IPS DF 4.7 (cell line): ENCODE measurements around the gene NTRK3.

Source experiments
- DNase-seq: peaks from one replicate; pipeline ENCODE4 v3.0.0-alpha.2; 2013; ENCODE audit warnings: low spot score; ENCODE audit errors: extremely low read depth

The NTRK3 gene

DNA sequence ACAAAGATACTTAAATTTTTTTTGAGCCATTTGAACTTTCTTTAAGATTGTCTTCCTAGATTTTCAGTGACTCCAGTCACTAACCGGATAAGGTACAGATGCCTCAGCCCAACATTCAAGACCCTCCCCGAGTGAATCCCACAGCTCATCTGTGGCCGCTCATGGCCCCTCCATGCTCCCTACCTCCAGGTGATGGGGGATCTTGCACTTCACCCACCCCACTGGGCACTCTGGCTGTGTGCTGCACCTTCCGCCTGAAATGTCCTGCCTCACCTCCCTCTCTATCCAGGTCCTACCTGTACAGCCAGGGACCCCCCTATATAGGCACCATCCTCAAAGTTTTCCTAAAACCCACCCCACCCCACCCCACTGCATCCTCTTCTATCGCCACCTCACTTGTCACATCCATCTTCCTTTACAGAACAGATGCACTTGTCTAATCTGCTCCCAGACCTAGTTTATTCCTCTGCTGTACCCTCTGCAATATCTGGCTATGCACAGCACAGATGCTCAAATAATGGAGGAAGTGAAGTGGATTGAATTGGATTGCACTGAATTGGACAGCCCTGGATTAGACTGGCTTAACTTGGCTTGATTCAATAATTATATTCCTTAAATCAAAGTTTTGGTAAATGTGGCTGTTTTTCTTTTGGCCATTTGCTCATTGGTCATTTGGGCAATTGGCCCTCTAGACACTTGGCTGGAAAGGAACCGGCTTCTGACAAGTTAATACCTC lies 24.5 kb downstream of the NTRK3 start:
- DNase-seq, result no peak

DNA sequence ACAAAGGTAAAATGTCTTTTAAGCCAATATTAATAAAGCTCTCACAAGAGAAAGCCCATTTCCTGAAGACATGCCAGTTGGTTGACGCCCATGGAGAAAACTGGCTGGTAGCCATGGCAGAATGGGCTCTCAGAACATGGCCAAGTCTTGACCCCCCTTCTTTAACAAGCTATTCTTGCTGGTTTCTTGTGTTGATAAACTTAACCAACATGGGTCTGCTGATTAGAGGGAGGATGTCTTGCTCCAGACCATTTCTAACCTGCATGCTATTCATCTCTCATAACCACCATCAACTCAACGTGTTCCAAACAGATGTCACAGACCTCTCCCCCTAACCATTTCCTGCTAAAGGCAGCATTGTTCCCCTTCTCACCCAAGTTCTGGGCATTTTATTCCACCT lies 25.7 kb downstream of the NTRK3 start:
- no peak for DNase-seq

DNA sequence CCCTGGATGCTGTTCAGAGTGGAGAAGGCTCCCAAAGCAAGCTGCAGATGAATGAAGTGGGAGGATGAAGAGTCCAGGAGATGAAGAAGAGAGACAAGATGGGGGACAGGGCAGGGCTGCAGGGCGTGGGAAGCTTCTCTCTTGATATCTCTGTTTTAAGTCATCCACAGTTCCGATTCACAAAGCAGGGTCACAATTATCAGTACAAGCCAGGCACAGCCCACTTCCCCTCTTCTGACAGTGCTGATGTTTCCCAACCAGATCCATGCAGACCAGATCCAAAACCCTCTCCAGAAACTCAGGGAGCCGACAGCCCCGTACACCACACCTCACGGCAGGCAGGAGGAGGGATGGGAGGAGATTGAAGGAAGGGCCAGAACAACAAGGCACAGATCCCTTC lies 31.1 kb downstream of the NTRK3 start:
- DNase-seq, result no peak

DNA sequence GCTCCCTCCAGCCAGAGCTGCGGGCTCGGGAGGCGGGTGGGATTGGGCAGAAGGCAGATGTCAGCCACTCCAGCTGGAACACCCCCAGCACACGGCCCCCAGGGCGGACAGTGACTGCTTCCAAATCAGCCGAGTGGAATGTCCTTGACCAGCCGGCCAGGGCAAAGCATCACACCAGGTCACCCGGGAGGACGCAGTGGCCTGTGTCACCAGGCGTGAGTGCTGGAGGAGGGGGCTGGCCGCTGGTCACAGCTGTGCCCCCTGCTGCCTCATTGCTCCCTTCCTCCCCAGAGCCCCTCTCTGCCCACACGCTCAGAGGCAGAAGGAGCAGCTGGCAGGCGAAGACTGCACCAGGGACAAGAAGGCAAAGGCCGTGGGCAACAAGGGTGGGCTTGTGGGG lies 33.5 kb downstream of the NTRK3 start:
- DNase-seq, result no peak

DNA sequence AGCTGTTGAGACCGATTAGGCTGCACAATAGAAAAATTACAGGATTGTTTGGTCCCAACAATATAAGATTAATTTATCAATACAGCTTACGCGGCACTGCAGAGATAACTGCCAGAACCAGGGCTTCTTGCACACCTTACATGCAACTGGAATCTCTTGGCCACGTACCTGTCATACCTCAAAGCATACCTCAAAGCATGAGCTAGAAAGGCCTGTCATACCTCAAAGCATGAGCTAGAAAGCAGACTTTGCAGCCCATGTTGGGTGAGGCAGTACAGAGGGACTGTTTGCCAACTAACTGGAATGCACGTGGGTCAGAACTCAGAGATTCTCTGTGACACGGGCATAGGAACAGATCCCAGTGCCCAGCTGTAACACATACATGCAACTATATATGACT lies 34.7 kb downstream of the NTRK3 start:
- DNase-seq, result no peak

DNA sequence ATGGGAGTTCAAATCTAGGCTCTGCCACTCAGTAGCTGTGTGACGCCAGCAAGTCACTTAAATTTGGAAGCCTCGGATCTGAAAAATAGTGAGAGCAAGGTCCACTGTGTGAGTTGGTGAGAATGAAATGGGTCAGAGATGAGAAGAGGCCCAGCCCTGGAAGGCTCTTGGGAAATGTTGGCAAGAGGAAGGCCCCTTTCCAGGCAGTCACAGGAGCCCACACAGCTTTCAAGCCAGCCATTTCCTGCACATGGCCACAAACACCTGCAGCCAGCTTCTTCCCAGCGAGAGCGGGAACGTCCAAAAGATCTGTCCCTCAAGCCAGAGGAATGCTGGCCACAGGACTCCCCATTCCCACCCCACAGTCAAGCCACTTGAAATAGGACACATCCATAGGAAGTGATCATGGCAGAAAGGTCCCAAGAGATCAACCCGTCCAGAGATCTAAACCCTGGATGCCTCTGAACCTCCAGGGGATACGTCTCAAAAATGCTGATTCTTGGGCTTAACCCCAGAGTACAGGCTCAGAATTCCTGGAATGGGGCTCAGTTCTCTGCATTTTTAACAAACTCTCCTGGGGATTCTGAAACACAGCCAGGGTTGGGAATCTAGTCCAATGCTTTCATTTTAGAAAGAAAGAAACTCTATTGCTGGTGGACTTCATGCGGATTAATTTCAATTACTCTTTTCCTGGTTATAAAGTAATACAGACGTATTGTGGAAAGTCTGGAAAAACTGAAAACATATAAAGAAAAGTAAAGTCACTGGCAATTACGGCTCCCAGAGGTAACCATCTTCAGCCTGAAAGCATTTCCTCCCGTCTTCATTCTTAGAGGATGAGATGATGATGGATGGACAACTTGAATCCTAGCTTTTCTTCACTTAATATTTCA lies 35.9 kb downstream of the NTRK3 start:
- DNase-seq, result no peak

DNA sequence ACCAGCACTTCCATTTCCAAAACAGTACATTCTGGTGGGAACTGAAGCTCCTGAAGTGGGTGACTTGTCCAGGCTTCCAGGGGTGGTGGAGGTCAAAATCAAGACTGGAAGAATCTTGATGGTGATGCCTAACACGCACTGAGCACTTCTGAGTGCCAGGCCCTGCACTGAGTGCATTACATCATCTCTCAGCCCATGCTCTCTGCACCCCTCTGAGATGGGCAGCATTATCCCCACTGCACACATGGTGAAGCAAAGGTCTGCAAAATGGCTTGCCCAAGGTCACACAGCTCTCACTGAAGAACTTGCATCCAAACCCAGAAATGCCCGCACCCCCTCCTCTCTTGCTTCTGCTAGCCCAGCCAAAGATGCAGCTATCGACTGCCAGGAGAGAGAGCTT lies 36.9 kb downstream of the NTRK3 start:
- no peak for DNase-seq

DNA sequence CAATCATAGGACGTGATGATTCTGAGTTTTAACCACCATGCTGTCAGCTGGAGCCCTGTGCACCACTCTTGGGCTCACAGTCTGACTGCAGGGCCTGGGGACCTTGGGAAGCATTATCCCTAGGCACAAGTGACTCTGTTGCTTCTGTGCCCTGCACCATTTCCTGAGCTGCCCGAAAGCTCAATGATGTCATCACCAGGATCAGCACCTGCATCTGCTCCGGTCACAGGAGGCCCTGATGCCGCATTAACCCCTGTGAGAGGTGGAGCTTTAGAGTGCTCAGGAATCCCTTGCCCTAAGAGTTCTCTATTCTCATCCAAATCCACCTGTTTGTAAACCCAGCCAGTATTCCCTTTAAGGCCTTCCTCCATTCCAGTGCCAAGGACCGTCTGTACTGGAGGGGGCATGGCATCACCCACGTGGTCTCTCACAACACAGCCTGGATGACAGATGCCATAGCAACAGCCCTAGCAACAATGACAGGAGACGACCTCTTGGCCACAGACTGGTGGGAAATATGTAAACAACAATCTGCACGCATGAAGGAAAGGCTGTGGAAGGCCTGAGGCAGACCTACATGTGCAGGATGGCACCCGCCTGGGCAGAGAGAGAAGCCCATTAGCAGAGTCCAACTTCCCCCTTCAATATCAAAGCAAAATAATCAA lies 37.9 kb downstream of the NTRK3 start:
- DNase-seq, result no peak

DNA sequence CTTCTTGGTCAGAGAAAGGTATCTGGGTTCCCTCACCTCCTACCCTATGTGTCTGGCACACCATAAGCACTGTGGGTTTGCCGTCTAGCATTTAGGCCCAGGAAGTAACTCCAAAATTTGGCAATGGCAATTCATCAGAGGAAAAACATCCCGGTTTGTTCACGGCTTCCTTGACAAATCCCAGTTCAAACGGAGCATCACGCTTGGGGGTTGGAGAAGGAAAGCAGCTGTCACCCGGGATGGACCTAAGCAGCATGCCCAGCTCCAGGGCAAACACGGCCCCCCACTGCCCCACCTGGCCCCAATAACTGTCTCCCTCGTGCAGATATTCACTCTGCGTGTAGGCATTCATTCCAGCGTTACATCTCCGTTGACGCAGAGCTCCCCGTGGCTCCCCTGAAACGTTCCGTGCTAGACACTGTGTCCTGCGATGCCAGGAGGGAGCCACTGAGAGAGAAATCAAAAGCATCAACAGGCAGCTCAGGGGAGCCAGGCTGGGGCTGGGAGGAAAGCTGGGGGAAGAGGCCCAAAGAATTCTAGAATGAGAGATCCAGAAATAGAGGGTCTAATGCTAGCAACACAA lies 41.4 kb downstream of the NTRK3 start:
- DNase-seq, result no peak

DNA sequence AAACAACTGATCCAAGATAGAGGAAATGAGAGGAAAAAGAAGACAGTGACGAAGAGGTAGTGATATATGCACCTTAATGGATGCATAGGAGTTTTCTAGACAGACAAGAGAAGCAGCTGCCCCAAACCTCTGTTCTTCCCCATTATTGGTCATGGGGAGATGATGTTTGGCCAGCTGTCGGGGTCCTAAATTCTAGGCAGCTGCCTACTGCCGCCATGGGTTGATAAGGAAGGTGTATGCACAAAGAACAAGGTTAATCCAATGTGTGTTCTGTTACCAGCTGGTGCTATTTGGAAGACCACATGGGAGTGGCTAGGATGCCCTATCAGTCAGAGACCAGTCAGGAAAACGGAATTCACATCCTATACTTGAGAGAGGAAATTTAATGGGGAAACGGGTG lies 47.4 kb downstream of the NTRK3 start:
- DNase-seq, result no peak

DNA sequence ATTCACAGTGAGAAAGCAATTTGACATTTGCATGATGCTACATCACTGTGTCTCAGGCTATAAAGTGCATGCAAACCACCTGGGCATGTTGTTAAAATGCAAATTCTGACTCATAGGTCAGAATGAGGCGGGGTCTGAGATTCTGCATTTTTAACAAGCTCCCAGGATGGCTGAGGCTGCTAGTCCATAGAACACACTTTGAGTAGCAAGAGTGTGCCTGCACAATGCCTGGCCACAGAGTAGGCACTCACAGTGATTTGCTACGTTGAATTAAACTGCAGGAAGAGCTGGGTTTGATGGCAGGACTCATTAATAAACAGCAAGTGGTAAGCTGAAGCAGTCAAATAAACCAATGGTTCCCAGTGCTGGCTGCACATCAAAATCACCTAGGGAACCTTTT lies 48.1 kb downstream of the NTRK3 start:
- DNase-seq, result no peak

DNA sequence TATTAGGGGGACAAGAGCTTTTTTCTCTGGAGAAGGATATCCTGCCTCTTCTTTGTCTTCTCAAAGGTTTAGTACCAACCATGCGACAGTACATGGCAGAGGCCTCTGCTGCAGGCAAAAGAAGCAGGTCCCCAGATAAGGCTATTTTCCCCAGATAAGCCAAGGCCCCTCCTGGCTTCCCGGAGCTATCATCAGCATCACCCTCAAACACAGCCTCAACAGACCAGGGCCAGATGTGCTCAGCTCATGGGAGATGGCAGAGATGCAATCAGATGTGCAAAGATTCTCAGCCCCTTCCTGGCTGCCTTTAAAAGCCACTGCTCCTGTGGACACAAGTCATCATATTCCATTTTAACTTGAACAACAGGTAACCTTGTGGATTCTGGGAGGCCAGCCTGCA lies 49.0 kb downstream of the NTRK3 start:
- DNase-seq, result no peak

DNA sequence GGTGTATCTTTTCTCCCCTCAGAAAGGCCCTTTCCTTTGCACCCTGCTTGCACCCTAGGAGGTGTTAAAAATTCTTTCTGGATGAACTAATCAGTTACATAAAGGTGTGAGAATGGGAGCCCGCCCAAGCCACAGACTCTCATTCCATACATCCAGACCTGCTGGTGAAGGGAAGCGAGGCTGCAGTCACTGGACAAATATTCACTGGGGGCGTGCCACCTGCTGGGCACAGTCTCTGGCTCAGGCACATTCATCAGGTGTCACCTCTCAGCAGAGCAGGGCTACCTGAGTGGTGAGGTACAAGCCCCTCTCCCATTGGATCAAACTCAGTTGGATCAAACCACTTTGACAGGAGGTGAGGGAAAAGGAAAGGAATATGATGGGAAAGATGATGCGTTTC lies 52.0 kb downstream of the NTRK3 start:
- DNase-seq, result no peak

DNA sequence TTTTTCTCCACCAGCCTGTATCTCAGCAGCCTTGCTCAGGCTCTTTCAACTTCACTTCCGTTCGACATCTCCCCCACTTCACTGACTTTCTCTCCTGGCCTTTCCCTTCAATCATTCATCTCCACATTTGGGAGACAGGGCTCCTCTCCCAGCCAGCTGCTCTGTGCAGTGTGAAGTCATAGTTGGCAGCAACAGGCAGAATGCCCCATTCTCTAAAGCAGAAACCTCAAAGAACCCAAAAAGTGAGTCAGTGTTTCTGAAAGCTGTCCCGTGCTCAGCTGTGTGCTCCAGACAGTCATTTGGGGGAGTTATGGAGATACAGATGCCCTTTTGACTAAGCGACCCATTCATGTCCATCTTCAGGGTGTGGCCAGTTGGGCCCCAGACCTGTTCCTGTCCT lies 54.3 kb downstream of the NTRK3 start:
- DNase-seq, result no peak

DNA sequence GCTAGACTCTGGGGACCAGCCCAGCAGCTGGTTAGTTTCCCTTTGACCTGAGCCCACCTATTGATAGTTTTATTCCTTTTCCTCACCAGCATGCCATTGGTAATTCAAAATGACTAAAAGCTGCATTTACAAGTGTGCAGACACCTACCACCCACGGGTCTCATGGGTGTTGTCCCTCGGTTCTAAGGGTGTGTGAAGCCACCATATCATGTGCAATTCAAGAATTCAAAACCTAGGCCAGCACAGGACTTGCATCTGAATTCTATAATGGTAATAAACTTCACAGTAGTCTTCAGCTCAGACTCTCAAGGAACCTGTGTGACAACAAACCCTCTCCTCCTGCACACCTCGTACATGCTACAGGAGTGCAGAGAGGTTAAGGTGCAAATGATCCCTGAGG lies 55.3 kb downstream of the NTRK3 start:
- DNase-seq, result no peak

DNA sequence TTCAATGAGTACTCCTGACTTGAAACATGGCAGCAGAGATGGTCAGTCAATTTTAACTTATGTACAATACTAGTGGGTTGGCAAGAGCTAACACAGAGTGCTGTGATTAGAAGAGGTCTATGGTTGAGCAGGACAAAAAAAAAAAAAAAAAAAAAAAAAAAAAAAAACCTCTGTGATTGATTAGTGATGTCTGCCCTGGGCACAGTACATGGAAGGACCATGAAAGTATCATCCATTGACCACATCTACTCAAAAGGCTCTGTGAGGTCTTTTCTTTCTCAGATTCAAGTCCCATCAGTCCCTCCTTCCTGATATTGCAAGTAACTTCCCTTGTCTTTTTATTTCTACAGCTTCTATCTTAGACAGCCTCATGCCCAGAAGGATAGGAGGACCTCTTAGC lies 59.6 kb downstream of the NTRK3 start:
- no peak for DNase-seq

DNA sequence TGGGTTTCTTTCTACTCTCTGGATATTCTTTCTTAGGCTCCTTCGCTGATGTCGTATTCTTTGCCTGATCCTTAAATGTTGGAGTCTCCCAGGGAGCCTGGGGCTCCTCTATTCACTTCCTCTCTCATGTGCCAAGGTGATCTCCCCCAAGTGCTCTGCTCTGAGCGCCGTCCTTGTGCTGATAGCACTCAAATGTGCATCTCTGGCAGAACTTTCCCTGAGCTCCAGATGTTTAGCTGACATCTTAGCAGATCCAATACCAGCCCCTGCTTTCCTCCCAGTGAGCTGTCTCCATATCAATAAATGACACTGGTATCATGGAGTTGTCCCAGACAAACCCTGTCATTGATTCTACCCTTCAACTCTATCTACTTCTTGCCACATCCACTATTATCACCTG lies 62.4 kb downstream of the NTRK3 start:
- DNase-seq, result no peak

DNA sequence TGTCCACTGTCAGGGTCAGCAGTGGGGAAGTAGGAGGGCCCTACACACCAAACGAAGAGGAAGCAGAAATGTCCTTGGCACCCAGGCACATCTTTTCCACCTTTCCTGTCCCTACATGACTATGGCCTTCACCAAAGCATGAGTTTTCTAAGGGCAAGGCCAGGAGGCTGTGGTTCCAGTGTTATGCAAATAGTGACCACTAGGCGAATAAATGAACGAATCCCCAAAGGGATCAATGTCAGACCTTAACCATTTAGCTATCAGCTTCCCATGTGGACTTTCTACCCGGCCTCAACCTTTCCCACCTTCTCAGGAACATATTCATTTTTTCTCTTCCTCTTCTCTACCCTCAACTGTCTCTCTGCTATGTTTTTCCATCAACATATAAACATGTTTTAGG lies 63.1 kb downstream of the NTRK3 start:
- DNase-seq, result no peak

DNA sequence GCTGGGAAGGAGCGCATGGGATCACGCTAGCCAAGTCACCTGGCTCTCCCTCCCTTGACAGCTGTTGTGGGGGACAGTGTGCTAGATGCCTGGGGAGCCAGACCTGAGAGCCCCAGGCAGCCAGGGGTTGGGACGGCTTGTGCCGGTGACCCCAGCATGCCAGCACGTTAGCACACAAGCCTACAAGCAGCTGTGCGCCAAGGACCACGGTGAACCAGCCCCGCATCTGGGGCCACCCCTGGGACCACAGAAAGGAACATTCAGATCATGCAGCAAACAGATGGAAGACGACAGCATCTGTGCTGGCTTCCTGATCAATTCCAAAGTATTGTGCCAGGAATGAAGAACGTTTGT lies 64.8 kb downstream of the NTRK3 start:
- DNase-seq, result no peak

DNA sequence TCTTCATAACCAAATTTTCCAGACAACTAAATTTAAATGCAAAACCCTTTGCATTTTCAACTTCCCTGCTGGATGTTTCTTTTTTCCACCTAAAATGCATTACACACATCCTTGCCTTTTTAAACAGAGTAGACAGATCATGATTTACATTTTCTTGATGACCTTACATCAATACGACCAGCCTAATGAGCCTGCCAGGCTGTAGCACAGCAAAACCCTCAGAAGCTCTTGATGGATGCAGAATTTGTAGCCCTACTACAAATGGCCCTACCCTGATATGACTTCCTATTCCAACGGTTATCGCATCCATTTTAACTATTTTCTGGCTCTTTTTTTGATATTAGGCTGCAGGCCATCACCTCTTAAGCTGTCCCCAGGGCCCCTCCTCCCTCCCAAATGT lies 66.3 kb downstream of the NTRK3 start:
- DNase-seq, result no peak

DNA sequence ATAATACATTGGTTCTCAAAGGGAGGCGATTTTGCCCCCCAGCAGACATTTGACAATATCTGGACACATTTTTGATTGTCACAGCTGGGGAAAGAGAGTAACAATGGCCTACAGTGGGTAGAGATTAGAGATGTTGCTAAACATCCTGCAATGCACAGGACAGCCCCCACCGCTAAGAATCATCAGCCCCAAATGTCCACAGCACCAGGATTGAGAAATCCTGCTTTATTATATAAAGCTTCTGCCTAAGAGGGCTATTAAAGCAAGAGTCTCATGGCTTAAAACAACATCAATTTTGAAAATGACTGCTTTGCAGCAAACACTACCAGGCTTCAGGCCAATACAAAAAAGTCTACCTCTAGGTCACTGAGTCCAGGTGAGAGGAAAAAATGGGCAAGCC lies 68.2 kb downstream of the NTRK3 start:
- DNase-seq, result no peak

DNA sequence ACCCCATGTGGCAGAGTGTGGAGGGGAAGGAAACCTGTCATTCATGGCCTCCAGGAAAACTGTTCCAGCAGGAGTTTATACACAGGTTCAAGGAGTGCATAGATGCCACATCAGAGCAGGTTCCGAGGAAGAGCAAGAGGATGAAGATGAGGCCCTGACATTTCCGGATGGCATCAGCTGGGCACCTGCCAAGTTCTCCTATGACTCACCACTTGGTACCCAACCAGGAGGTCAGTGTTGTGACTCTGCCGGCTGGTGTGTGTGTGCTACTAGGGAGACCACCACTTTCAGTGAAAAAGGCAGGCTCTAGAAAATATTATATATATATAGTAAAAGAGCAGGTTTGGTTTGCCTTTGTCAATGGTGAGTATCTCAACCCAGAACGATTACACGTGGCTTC lies 69.3 kb downstream of the NTRK3 start:
- no peak for DNase-seq
